GM04503 (cell line): ENCODE data around the gene SHISAL2A.

Source experiments
- DNase-seq: peaks from one replicate; pipeline ENCODE4 v3.0.0-alpha.2; 2012; ENCODE audit warnings: low read depth

Gene SHISAL2A

GRCh38 chr1:52659851-52660596 is 27.1 kb downstream of the SHISAL2A start:
- DNase-seq = no peak

- DNase-seq = no peak
These were observed 27.8 kb downstream of the SHISAL2A start for GRCh38 chr1:52660807-52661206.

DNA sequence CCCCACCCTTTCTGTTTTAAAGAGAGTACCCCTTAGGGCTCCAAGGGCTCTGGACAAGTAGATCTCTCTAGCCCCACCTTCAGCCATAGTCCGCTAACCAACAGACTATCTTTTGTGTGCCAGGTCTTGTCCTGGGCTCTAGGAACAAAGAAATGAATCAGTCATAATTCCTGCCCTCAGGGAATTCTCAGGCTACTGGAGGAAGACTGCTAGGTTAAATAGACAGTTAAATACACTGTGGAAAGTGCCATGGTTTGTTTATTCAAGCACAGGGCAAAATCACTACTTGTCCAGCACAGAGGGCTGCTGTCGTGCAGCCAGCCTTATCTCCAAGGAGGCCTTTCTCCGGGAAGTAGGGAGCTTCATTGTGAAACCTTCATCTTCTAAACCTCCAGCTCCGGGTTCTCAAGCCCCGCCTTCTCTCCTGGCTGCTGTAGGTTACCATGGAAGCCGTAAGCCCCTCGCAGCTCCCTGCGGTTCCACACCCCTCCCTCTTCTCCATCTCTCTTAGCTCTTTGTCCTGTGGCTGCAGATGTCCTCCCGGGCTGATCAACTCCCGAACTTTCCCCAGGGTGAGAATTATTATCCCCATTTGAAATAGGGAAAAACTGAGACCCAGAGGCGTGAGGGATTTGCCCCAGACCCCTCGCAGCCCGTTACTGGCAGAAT is 29.8 kb downstream of the SHISAL2A start:
- no peak for DNase-seq

DNA sequence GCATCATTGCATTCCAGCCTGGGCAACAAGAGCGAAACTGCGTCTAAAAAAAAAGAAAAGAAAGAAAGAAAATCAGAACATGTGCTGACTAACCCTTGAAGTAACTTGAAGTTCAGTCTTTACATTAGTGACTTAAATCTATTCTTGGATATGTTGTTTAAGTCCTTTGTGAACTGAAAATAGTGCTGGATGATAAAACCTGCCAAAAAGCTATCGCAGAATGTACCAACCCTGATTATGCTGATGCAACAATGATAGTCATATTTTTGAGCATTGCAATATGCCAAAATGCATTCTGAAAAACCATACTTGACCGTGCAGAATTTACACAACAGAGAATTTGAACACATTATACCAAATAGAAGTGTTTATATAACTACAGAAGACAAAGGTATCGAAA is 30.7 kb downstream of the SHISAL2A start:
- no peak for DNase-seq

- no peak for DNase-seq
These were observed 32.3 kb downstream of the SHISAL2A start for GRCh38 chr1:52665006-52665941.

GRCh38 chr1:52667290-52667689 is 34.3 kb downstream of the SHISAL2A start:
- no peak for DNase-seq

DNA sequence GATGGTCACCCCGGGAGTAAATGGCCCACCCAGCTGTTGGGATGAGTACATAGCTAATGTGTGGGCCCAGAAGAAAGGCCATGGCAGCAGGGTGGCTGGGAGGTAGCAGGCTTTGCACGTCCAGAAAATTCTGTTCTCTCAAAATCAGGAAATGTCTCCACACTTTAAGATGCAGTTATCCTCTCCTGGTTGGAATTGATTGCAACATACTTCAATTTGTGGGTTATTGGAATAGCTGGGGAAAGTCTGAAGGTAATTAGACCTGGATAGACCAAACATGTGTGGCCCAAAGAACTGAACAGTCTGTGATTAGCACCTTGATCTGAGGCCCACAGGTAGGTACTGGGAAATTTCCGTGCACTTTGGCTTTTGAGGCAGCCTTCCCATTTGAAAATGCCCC is 35.0 kb downstream of the SHISAL2A start:
- DNase-seq = no peak

DNA sequence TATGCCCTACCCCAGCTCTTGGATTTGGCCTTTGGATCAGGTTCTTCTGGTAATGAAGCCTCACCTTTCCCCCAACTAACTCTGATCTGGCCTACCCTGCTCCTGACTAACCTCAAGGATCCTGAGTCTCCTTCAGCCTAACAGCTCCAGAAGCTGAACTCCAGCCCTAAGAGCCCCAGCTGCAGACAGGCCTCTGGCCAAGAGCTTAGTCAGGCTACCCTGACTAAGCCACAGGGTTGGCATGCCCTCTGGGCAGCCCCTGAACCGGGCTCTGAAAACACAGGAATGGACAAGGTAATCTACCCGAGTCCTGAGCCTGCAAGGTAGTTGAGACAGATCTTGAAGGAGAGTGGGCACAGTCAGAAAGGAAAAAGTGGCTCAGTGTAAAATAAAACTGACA is 35.7 kb downstream of the SHISAL2A start:
- DNase-seq = no peak

- peak; percentile 78 for DNase-seq
These were observed 36.7 kb downstream of the SHISAL2A start for GRCh38 chr1:52669696-52670095.

GRCh38 chr1:52670604-52671003 is 37.6 kb downstream of the SHISAL2A start:
- DNase-seq = no peak

- no peak for DNase-seq
These were observed 40.0 kb downstream of the SHISAL2A start for GRCh38 chr1:52672946-52673345.

GRCh38 chr1:52673513-52673912 is 40.5 kb downstream of the SHISAL2A start:
- no peak for DNase-seq

DNA sequence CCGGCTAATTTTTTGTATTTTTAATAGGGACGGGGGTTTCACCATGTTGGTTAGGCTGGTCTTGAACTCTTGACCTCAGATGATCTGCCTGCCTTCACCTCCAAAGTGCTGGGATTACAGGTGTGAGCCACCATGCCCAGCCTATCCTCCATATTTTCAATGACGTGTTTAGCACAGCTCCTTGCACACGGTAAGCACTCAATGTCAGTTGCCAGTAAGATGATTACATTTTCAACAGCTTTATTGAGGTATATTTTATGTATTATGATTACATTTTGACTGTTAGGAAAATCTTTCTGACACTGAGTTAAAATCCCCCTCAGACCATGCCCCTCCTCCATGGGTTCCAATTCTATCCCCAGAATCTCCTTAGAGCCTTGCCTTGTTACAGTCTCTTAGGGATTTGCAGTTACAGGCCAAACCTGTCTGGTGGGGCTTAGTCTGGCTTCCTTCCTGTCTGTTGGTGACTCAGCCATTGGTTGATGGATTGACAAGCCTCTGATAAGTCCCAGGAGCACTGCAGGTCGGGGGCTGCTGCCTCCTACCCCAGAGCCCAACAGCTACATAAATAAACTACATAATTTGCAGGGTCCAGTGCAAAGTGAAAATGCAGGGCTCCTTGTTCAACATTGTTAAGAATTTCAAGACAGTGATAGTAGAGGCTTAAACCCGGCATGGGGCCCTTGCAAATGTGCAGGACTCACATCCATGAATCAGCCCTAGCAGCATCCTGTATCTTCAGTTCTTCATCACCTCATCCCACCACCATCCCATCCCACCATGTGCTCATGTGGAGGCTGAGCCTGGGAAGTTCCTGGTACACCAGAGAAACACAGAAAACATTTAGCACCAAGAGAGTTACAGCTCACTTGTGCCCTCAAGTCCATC is 41.8 kb downstream of the SHISAL2A start:
- DNase-seq = no peak

DNA sequence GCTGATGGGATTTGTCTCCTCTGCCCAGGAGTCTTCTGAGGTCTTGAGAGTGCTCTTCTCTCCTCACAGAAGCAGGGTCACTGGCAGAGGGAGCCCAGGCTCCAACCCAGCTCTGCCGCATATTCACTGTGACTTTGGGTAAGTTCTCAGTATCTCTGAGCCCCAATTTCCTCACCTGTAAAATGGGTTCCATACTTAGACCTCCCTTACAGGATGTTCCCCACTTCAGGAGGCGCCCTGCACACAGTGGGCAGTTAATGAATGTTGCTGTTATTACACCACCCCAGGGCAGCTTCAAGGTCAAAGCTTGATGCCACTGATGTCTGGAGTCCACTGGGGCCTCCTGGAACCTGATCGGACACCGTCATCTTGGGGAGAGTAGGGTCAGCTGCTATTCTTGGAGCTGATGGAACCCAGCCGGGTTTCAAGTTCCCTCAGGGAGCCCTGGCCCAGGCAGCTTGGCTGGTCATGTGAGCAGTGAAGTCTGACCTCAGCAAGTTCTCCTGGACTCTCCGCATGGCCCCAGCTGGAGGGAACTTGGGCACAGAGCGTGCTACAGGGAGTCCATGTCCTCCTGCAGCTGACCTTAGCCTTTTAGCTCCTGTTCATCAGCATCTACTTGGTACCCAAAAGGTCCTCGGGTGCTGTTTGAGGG is 43.4 kb downstream of the SHISAL2A start:
- DNase-seq = no peak

DNA sequence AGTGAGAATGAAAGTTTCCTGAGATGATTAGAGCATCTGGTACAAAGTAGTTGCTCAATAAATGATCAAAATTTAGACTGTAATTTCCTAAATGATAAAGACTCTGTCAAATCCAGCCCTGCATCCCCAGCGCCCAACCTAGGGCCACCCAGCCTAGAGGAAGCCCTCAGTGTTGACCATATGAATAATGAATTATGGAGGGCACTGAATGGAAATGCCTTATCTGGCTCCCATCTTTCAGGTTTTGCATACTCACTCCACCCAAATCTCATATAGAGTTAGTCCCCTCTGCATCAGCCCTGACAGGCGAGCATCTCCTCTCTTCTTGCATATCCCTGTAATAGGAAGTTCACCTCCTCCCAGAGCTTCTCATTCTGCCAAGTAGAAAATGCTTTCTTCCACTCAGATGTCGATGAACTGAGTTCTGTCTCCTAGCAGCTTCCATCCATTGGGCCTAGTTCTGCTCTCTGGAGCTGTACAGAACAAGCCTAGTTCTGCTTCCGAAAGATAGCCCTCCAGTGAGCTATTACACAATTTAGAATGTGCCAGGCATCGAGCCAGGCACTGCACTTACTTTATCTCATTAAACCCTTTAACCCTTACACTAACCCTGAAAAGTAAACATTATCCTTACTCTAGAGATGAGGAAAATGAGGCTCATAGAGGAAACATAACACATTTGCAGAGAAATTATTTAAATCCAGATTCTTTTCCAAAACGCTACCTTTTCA is 44.3 kb downstream of the SHISAL2A start:
- no peak for DNase-seq

DNA sequence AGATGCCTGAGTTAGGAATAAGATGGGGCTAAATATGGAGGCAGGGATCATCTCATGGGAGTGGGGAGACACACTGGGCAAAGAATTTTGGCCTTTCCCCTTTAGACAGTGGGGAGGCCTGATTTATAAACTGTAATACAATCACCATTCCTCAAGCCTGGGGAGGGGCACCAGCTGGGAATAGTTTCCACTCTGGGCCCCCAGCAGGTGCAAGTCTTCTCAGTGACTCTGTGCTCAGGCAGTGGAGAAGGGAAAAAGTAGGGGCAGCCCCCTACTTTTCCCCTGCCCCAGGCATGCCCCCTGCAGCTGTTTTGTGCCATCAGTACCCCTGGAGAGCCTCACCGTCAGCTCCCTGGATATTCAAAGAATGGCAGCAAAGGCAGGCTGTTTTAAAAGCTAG is 46.1 kb downstream of the SHISAL2A start:
- DNase-seq = no peak

- DNase-seq = no peak
These were observed 46.5 kb downstream of the SHISAL2A start for GRCh38 chr1:52679498-52679897.

DNA sequence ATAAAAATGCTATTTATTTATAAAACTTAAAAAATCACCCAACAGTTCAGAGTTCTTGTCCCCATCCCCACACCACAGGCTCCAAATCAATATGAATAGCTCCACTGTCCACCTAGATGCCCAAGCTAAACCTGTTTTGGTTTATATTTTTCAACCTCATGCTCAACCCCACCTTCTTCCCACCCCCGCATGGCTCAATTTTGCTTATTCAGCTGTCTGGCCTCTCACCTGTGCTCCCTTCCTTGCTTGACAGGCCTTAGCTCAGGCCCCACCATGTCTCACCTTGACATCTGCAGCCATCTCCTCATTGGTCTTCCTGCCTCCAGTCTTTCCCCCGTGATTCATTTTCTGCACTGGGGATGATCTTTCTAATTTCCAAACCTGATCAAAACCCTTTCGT is 47.4 kb downstream of the SHISAL2A start:
- no peak for DNase-seq

- no peak for DNase-seq
These were observed 48.2 kb downstream of the SHISAL2A start for GRCh38 chr1:52681136-52681535.

GRCh38 chr1:52683367-52683940 is 50.5 kb downstream of the SHISAL2A start:
- no peak for DNase-seq
